Liver (tissue), 9 donors: Measurements from ENCODE around the gene DERL3. TPM values are rescaled to one million over a fixed set of nuclear protein-coding genes. Genes with fewer than 3 reads are reported as not detected.

Experiments used
- DNase-seq: peaks from one replicate; pipeline ENCODE4 v3.0.0-alpha.2; 2017; ENCODE audit warnings: low spot score
- H3K27ac ChIP-seq, 2 donors: one replicate each; pipeline ENCODE4 v1.7.0; 2013; ENCODE audit warnings: inconsistent platforms in 2 of 2, low read length in 2 of 2, control low read depth in 1 of 2, low read depth in 1 of 2, mild to moderate bottlenecking in 1 of 2
- H3K27me3 ChIP-seq, 4 donors: one replicate each; pipeline versions ENCODE4 v1.6.1 to v1.7.0; 2013; ENCODE audit warnings: low read length in 3 of 4, inconsistent platforms in 1 of 4, mild to moderate bottlenecking in 1 of 4, moderate library complexity in 1 of 4; ENCODE audit not compliant: control insufficient read depth in 4 of 4, insufficient read depth in 4 of 4
- H3K36me3 ChIP-seq, 4 donors: one replicate each; pipeline versions ENCODE4 v1.6.1 to v1.7.0; 2013; ENCODE audit warnings: low read length in 3 of 4, mild to moderate bottlenecking in 3 of 4, low read depth in 1 of 4, moderate library complexity in 1 of 4; ENCODE audit not compliant: control insufficient read depth in 4 of 4, insufficient read depth in 3 of 4
- H3K4me1 ChIP-seq, 4 donors: one replicate each; pipeline versions ENCODE4 v1.6.1 to v1.7.0; 2013; ENCODE audit warnings: low read length in 3 of 4, mild to moderate bottlenecking in 3 of 4, moderate library complexity in 1 of 4; ENCODE audit not compliant: control insufficient read depth in 4 of 4, insufficient read depth in 4 of 4
- H3K4me3 ChIP-seq, 3 donors: one replicate each; pipeline versions ENCODE4 v1.6.1 to v1.7.0; 2013; ENCODE audit warnings: low read length in 3 of 3, control low read depth in 1 of 3, low read depth in 1 of 3, mild to moderate bottlenecking in 1 of 3
- H3K9ac ChIP-seq, 2 donors: one replicate each; pipeline ENCODE4 v1.7.0; 2013; ENCODE audit warnings: low read length in 2 of 2, mild to moderate bottlenecking in 2 of 2, moderate library complexity in 2 of 2, control low read depth in 1 of 2, low read depth in 1 of 2
- H3K9me3 ChIP-seq, 4 donors: one replicate each; pipeline versions ENCODE4 v1.6.1 to v1.7.0; 2013; ENCODE audit warnings: low read length in 3 of 4; ENCODE audit not compliant: control insufficient read depth in 4 of 4
- ATF3 ChIP-seq: IDR thresholded peaks from 2 replicates; pipeline ENCODE4 v1.6.1; 2016; ENCODE audit warnings: antibody characterized with exemption
- CTCF ChIP-seq: fragments of 150-350 bp; IDR thresholded peaks from 2 replicates; pipeline ENCODE4 v1.5.1; 2017; ENCODE audit warnings: improper control_type of control experiment, low read depth, low read length; ENCODE audit not compliant: missing input control
- EGR1 ChIP-seq, 2 donors: IDR thresholded peaks; 2 replicates each; pipeline ENCODE4 v1.6.1; 2016 to 2018; ENCODE audit warnings: antibody characterized with exemption in 2 of 2, low read depth in 2 of 2
- FOXA1 ChIP-seq: IDR thresholded peaks from 2 replicates; pipeline ENCODE4 v1.6.1; 2016; ENCODE audit warnings: antibody characterized with exemption
- FOXA2 ChIP-seq: IDR thresholded peaks from 2 replicates; pipeline ENCODE4 v1.6.1; 2016; ENCODE audit warnings: antibody characterized with exemption
- GABPA ChIP-seq, 2 donors: IDR thresholded peaks in 1 of 2; conservative IDR thresholded peaks in 1 of 2; 2 replicates each; pipeline ENCODE4 v1.6.1; 2016; ENCODE audit warnings: antibody characterized with exemption in 2 of 2, mild to moderate bottlenecking in 1 of 2, moderate library complexity in 1 of 2
- HNF4A ChIP-seq, 2 donors: conservative IDR thresholded peaks; 2 replicates each; pipeline ENCODE4 v1.6.1; 2016; ENCODE audit warnings: antibody characterized with exemption in 2 of 2, mild to moderate bottlenecking in 2 of 2
- HNF4G ChIP-seq: IDR thresholded peaks from 2 replicates; pipeline ENCODE4 v1.6.1; 2016; ENCODE audit warnings: antibody characterized with exemption
- JUND ChIP-seq, 2 donors: IDR thresholded peaks; 2 replicates each; pipeline ENCODE4 v1.6.1; 2016; ENCODE audit warnings: antibody characterized with exemption in 2 of 2
- MAX ChIP-seq: IDR thresholded peaks from 2 replicates; pipeline ENCODE4 v1.6.1; 2016; ENCODE audit warnings: antibody characterized with exemption
- NR2F2 ChIP-seq: IDR thresholded peaks from 2 replicates; pipeline ENCODE4 v1.6.1; 2016; ENCODE audit warnings: antibody characterized with exemption
- REST ChIP-seq: IDR thresholded peaks from 2 replicates; pipeline ENCODE4 v1.6.1; 2016; ENCODE audit warnings: antibody characterized with exemption, mild to moderate bottlenecking
- RXRA ChIP-seq, 2 donors: IDR thresholded peaks; 2 replicates each; pipeline ENCODE4 v1.6.1; 2017 to 2018; ENCODE audit warnings: antibody characterized with exemption in 2 of 2, mild to moderate bottlenecking in 1 of 2
- SP1 ChIP-seq: IDR thresholded peaks from 2 replicates; pipeline ENCODE4 v1.6.1; 2018; ENCODE audit warnings: antibody characterized with exemption, mild to moderate bottlenecking
- TAF1 ChIP-seq: conservative IDR thresholded peaks from 2 replicates; pipeline ENCODE4 v1.6.1; 2016; ENCODE audit warnings: antibody characterized with exemption, mild to moderate bottlenecking
- YY1 ChIP-seq: IDR thresholded peaks from 2 replicates; pipeline ENCODE4 v1.6.1; 2016; ENCODE audit warnings: antibody characterized with exemption, mild to moderate bottlenecking
- ZBTB33 ChIP-seq: IDR thresholded peaks from 2 replicates; pipeline ENCODE4 v1.6.1; 2016; ENCODE audit warnings: antibody characterized with exemption
- WGBS: extraction: QIAGEN DNeasy Blood & Tissue Kit; methylation state at CpG from one replicate; pipeline ENCODE4 v1.1.7; 2013; 5-methylcytosine and 5-hydroxymethylcytosine counted together
- polyA plus RNA-seq, 2 donors: library from polyadenylated mRNA; stranded (reverse) in 1 of 2; unstranded in 1 of 2; fragments of 200-250 nt in 1 of 2; fragments of >200 nt in 1 of 2; fragmentation: Nextera tagmentation in 1 of 2; extraction: Ambion mirVana in 1 of 2; gene quantifications; one replicate each; pipeline versions ENCODE4 v1.2.1 to v1.2.3, GENCODE V29; 2013 to 2015
- total RNA-seq, 2 donors: library from RNA; depleted of rRNA; stranded (reverse); fragments of >200 nt; gene quantifications; one replicate each; pipeline ENCODE4 v1.2.3, GENCODE V29; 2014
- donor health status: healthy.
- donor health status: healthy.
- donor health status: healthy.
- donor health status: healthy.
- donor health status: healthy.

DERL3 gene
- total and polyA plus RNA-seq, 4 donors = 1.0 to 9.3 (median 3.9) TPM

- no peak overlapping the region for H3K27ac ChIP-seq
- no peak overlapping the region for H3K9ac ChIP-seq
- no peak for DNase-seq
- H3K4me3 ChIP-seq = no peak overlapping the region
- H3K36me3 ChIP-seq = peaks cover 3 to 39% (median 7%) of the 10 kb centered on the region in 4 donors
- TF ChIP-seq YY1 (no peak), FOXA2 (no peak), HNF4G (no peak), MAX (no peak), ZBTB33 (no peak), RXRA (IDR thresholded peaks at IDR 0.05) (no peak), CTCF (no peak), FOXA1 (no peak), SP1 (no peak), REST (no peak), TAF1 (no peak)
- H3K27me3 ChIP-seq = no peaks in the 10 kb centered on the region
- WGBS = 90% methylated on average over 13 of the region's 13 CpGs
- no peaks in the 10 kb centered on the region for H3K9me3 ChIP-seq
- H3K4me1 ChIP-seq = peaks cover 3 to 8% (median 8%) of the 10 kb centered on the region in 4 donors
Measured at GRCh38 chr22:23833911-23834317, 4.9 kb downstream of the DERL3 start.

GRCh38 chr22:23833017-23833751 lies 5.6 kb downstream of the DERL3 start:
- Histone ChIP-seq H3K9me3 (no peaks in the 10 kb centered on the region), H3K27me3 (no peaks in the 10 kb centered on the region), H3K36me3 (peaks cover 3 to 42% (median 9%) of the 10 kb centered on the region in 4 donors), H3K9ac (no peak overlapping the region), H3K4me3 (no peak overlapping the region), H3K4me1 (peaks cover 1 to 2% (median 1%) of the 10 kb centered on the region in 4 donors), H3K27ac (no peak overlapping the region)
- no peak for DNase-seq
- 90% methylated on average over 16 of the region's 16 CpGs for WGBS
- TF ChIP-seq FOXA1 (no peak), REST (no peak), ZBTB33 (no peak), RXRA (IDR thresholded peaks at IDR 0.05) (no peak), ATF3 (no peak), HNF4A (conservative IDR thresholded peaks at IDR 0.05) (no peak), EGR1 (IDR thresholded peaks at IDR 0.05; ENCODE audit: low read depth in 2 of 2) (no peak), JUND (IDR thresholded peaks at IDR 0.05) (no peak), YY1 (no peak), NR2F2 (no peak), SP1 (no peak), HNF4G (no peak), TAF1 (no peak), FOXA2 (no peak), GABPA (IDR thresholded peaks at IDR 0.05 in 1 of 2, conservative IDR thresholded peaks at IDR 0.05 in 1 of 2) (no peak)
